ENCODE data around the gene SPEF1. TPM values are rescaled to one million over a fixed set of nuclear protein-coding genes. Genes with fewer than 3 reads are reported as not detected.
A peak's percentile ranks its signal among the peaks of the same experiment; 100 is the strongest.

SPEF1 gene
- total and polyA plus RNA-seq, 2 of the 13 experiments (the other 11 are each of a cell fraction or from before 2014, with no cell fraction given) = 0.11 to 0.27 TPM

DNA sequence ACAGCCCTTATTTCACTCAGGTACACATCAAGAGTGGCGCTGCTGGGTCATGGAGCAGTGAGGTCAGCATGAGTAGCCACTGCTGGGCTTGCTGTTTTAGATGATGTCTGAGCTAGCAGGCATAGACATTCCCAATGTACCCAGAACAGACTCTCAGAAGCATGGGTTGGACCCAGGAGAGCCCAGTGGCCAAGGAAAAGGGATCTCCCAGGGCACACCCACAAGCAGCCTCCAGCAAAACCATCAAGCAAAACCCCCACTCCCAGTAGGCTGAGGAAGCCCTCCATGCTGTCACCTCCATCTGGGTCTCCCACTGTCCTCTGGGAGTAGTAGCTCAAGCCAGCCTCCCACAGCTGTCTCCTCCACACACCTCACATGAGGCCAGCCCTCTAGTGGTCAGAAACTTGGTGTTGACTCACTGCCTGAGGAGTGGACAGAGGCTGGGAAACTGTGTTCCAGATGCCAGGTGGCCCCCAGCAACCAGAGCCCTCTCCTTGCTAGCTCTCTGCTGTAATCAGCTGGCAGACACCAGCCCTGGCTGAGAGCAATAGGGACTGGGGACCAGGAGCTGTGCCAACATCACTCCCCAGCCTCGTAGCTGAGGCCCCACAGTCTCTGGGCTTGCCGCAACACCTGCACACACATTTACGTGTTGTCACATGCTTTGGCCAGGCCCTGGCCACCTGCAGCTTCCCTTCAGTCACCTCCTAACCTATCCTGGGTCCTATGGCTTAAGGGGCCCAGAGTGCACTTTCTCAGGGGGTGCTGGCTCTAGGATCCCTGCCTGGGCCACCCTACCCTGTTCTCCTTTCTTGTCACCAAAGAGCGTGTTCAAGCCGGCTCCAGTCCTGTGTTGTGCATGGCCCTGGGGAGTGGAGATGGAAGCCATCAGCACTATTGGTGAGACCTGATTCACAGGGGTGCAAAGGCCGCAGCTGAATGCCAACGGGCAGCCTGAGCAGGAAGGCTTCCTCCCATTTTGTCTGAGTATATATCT lies 37.2 kb upstream of the SPEF1 start (continued):
- TF ChIP-seq ARID5B (CRISPR knock-in tag; IDR thresholded peaks at IDR 0.05) = peak; percentile 63
- peak; percentile 88 for TF ChIP-seq THAP11 (CRISPR knock-in tag; IDR thresholded peaks at IDR 0.05)
- TF ChIP-seq MIER3 (CRISPR knock-in tag; IDR thresholded peaks at IDR 0.05; ENCODE audit: borderline replicate concordance) = peak; percentile 79; the same call in 1 of the 2 replicates
- TF ChIP-seq, protein P1, sequence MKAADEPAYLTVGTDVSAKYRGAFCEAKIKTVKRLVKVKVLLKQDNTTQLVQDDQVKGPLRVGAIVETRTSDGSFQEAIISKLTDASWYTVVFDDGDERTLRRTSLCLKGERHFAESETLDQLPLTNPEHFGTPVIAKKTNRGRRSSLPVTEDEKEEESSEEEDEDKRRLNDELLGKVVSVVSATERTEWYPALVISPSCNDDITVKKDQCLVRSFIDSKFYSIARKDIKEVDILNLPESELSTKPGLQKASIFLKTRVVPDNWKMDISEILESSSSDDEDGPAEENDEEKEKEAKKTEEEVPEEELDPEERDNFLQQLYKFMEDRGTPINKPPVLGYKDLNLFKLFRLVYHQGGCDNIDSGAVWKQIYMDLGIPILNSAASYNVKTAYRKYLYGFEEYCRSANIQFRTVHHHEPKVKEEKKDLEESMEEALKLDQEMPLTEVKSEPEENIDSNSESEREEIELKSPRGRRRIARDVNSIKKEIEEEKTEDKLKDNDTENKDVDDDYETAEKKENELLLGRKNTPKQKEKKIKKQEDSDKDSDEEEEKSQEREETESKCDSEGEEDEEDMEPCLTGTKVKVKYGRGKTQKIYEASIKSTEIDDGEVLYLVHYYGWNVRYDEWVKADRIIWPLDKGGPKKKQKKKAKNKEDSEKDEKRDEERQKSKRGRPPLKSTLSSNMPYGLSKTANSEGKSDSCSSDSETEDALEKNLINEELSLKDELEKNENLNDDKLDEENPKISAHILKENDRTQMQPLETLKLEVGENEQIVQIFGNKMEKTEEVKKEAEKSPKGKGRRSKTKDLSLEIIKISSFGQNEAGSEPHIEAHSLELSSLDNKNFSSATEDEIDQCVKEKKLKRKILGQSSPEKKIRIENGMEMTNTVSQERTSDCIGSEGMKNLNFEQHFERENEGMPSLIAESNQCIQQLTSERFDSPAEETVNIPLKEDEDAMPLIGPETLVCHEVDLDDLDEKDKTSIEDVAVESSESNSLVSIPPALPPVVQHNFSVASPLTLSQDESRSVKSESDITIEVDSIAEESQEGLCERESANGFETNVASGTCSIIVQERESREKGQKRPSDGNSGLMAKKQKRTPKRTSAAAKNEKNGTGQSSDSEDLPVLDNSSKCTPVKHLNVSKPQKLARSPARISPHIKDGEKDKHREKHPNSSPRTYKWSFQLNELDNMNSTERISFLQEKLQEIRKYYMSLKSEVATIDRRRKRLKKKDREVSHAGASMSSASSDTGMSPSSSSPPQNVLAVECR (CRISPR knock-in tag; IDR thresholded peaks at IDR 0.05; ENCODE audit: borderline replicate concordance) = peak; percentile 86
- TF ChIP-seq CENPT (CRISPR knock-in tag; IDR thresholded peaks at IDR 0.05; ENCODE audit: low read depth) = no peak
- TF ChIP-seq ZNF570 (CRISPR knock-in tag; IDR thresholded peaks at IDR 0.05; ENCODE audit: borderline replicate concordance) = no peak
- TF ChIP-seq ARNT2 (CRISPR knock-in tag; IDR thresholded peaks at IDR 0.05; ENCODE audit: low read depth) = peak; percentile 52; the same call in 1 of the 2 replicates
- TF ChIP-seq CAMTA2 (CRISPR knock-in tag; IDR thresholded peaks at IDR 0.05; ENCODE audit: borderline replicate concordance) = no peak
- TF ChIP-seq RFX5 (IDR thresholded peaks at IDR 0.05; ENCODE audit: low read depth, low read length) = no peak
- TF ChIP-seq MLX (CRISPR knock-in tag; IDR thresholded peaks at IDR 0.05) = no peak; the same call in 1 of the 2 replicates
- no peak; the same call in 1 of the 2 replicates for TF ChIP-seq FOXK2 (IDR thresholded peaks at IDR 0.05)
- peak; percentile 75; the same call in 1 of the 2 replicates for TF ChIP-seq ZNF772 (CRISPR knock-in tag; IDR thresholded peaks at IDR 0.05)
- peak; percentile 87 for TF ChIP-seq KMT2A (CRISPR knock-in tag; IDR thresholded peaks at IDR 0.05)
- peak; percentile 69; the same call in 1 of the 2 replicates for TF ChIP-seq ZNF451 (CRISPR knock-in tag; IDR thresholded peaks at IDR 0.05)
- TF ChIP-seq HNF1B (CRISPR knock-in tag; IDR thresholded peaks at IDR 0.05) = peak; percentile 84
- peak; percentile 97 for TF ChIP-seq REPIN1 (CRISPR knock-in tag; IDR thresholded peaks at IDR 0.05; ENCODE audit: borderline replicate concordance, low read depth)
